GM18508 (cell line): Measurements from ENCODE around the gene DCLK3.

Experiments used
- ATAC-seq: cut with Tn5 transposase; IDR thresholded peaks from one replicate; pipeline ENCODE4 v1.9.1; 2021; ENCODE audit warnings: moderate number of reproducible peaks; ENCODE audit not compliant: insufficient read depth, unreplicated experiment

The DCLK3 gene

DNA sequence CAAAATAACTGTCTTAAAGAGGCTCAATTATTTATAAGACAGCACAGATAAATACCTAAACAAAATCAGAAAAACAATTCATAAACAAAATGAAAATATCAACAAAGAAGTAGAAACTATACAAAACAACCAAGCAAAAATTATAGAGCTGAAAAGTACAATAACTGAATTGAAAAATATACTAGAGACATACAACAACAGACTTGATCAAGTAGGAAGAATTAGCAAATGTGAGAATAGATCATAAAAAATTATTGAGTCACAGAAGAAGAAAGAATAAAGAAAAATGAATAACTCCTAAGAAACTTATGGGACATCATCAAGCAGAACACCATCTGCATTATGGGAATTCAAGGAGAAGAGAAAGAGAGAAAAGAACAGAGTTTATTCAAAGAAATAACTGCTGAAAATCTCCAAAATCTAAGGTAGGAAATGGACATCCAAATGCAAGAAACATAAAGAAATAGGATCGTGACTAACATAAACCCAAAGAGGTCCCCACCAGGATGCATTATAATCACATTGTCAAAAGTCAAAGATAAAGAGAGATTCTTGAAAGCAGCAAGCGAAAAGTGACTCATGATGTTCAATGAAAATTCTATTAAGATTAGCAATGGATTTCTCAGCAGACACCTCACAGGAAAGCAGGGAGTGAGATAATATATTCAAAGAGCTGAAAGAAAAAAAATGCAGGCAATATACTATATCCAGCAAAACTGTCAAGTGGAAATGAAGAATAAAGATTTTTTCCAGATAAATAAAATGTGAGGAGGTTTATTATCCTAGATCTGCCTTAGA is 85.9 kb downstream of the DCLK3 start:
- no peak for ATAC-seq

DNA sequence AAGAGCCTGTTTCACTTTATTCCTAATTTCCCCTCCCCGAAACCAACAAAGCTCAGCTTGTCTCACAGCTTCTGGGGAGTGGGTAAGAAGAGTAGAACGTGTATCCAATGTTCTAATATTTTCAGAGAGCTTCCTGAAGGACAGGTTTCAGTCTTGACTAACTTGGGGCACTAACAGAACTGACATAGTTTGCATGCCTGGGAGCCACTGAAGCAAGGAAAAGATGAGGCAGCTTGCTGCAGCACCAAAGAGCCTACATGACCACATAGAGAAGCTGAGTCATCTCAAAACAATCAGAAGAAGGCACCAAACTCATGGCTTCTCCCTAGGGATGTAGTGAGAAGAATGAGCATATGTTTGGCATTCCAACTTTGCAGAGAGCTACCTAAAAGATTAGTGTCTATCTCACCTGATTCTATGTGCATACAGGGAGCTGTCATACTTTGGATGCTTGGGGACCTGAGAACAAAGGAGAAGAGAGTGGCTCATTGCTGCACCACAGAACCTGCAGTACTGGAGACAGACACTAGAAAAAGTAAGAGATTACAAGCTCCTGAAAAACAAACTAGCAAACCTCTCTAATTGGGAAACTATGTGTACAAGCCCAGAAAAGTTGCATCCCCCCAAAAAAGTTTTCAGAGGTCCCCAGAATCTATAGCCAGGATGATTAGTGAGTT is 86.9 kb downstream of the DCLK3 start:
- peak; percentile 55 for ATAC-seq

DNA sequence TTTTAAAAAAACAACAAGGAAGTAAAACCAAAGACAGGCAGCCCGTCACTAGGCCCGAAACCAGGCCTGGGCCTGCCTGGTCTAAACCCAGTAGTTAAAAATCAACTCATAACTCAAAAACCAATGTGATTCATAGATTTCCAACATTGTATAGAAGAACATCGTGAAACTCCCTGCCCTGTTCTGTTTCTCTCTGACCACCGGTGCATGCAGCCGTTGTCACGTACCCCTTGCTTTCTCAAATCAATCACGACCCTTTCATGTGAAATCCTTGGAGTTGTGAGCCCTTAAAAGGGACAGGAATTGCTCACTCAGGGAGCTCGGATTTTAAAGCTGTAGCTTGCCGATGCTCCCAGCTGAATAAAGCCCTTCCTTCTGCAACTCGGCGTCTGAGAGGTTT is 89.5 kb downstream of the DCLK3 start:
- no peak for ATAC-seq

DNA sequence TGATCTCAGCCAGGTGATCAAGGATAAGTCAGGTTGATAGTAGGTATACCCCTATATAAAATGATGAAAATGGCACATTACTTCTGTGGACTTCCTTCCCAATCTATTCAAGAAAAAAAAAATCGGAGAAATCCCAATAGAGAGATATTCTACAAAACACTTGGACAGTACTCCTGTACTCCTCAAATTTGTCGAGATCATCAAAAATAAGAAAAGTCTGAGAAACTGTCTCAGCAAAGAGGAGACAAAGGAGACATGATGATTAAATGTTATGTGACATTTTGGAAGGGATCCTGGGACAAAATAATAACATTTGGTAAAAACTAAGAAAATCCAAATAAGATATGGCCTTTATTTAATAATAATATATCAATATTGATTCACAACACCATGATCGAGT is 94.6 kb downstream of the DCLK3 start:
- no peak for ATAC-seq

DNA sequence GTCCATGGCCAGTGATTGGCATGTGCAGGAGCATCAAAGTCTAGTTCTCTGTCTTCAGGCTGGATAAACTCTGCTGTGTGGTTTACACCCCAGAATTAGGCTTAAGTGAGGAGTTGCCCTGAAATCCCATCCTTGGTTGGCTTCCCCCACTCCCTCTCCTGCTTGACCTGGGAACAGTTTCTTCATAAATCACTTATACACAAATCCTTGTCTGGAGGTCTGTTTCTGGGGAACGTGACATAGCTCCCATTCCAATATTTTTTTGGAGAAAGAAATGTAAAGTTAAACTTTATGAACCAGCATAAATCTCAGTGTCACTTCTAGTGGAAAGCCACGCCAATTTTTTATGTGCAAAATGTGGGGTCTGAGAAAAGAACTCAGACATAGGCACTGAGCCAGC is 98.2 kb downstream of the DCLK3 start:
- no peak for ATAC-seq

DNA sequence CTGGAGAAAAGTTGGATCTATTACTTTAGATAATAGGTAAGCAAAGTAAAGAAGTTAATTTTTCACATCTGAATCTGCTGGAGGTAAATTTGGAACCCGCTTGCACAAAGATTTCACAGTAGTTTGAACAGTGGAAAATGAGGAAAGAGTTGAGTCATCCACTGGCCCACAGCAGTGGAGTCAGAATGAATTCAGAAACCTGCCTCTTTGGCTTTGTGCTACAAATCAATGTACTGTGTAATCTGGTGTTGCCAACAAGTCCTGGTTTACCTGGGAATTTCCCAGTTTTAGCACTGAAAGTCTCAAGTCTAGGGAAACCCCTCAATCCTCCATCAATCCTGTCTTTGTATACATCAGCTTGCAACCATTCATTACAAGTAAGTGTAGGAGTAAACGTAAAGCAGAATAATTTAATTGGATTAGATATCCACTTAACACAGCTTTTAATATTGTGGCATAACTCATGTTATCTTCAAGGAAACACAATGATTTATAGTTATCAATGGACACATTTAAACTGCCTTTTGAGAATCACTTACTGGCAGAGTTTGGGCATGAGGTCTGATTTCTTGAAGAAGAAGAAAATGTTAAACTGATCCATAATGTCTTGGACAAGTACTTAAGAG is 100.6 kb downstream of the DCLK3 start:
- peak; percentile 62 for ATAC-seq

DNA sequence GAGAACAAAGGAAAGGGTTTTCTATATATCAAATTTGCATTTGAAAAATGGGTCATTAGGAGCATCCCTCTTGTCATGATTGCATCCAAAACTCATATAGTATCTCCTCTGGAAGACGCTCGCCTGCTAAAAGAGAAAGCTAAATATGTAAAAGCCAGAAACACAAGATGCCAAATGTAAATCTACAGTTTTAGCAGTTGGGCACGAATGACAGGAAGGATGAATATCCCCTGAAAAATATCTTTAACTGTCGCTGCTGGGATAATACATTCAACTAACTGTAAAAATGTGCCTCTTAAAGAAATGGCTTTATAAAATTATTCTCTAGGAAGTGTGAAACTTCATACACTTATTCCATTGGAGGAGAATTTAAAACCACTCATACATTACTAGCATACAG is 101.7 kb downstream of the DCLK3 start:
- ATAC-seq: no peak
